Thyroid gland (tissue), 4 donors: ENCODE results near the gene BBS9.

Experiments used
- CTCF ChIP-seq, 6 experiments: fragments of 200-600 bp in 3 of 6; fragments of 450-650 bp in 3 of 6; sonication (generic) in 3 of 6; IDR thresholded peaks; one replicate each; pipeline ENCODE4 v1.5.1; 2016 to 2019; ENCODE audit warnings: antibody characterized with exemption in 6 of 6, mild to moderate bottlenecking in 2 of 6, inconsistent platforms in 1 of 6, moderate library complexity in 1 of 6
- POLR2A ChIP-seq, 2 donors: fragments of 450-650 bp; IDR thresholded peaks; one replicate each; pipeline ENCODE4 v1.6.1; 2017; ENCODE audit warnings: antibody characterized with exemption in 2 of 2, mild to moderate bottlenecking in 2 of 2, moderate library complexity in 1 of 2

- TF ChIP-seq CTCF (IDR thresholded peaks at IDR 0.05): no peak
- TF ChIP-seq POLR2A (IDR thresholded peaks at IDR 0.05): no peak
Measured at GRCh38 chr7:33232632-33233145, 103.3 kb downstream of the BBS9 start.
